ENCODE results near the gene AUTS2. TPM values are rescaled to one million over a fixed set of nuclear protein-coding genes. Genes with fewer than 3 reads are reported as not detected.

AUTS2 gene
- total and polyA plus RNA-seq, 4 donors = 4.9 to 24.4 (median 7.0) TPM

- Histone ChIP-seq H3K4me3 (ENCODE audit: low read depth in 1 of 3, low read length in 3 of 3) (no peak overlapping the region), H3K27me3 (ENCODE audit: control insufficient read depth in 4 of 4, insufficient read depth in 4 of 4, low read length in 3 of 4) (no peaks in the 10 kb centered on the region), H3K27ac (ENCODE audit: low read depth in 1 of 2, low read length in 2 of 2) (no peak overlapping the region), H3K4me1 (ENCODE audit: control insufficient read depth in 4 of 4, insufficient read depth in 4 of 4, low read length in 3 of 4) (no peaks in the 10 kb centered on the region), H3K36me3 (ENCODE audit: control insufficient read depth in 4 of 4, insufficient read depth in 3 of 4, low read depth in 1 of 4, low read length in 3 of 4) (no peaks in the 10 kb centered on the region), H3K9ac (ENCODE audit: low read depth in 1 of 2, low read length in 2 of 2) (no peak overlapping the region), H3K9me3 (ENCODE audit: control insufficient read depth in 4 of 4, low read length in 3 of 4) (no peaks in the 10 kb centered on the region)
- 18% methylated on average over 3 of the region's 3 CpGs for WGBS
- no peak for DNase-seq (ENCODE audit: low spot score)
- TF ChIP-seq RAD21 (IDR thresholded peaks at IDR 0.05) = peak; percentile 71 to 77
- TF ChIP-seq HNF4A (conservative IDR thresholded peaks at IDR 0.05) = no peak
- peak; percentile 36 for TF ChIP-seq CTCF (IDR thresholded peaks at IDR 0.05; ENCODE audit: low read depth, low read length, missing input control)
- TF ChIP-seq MAX (IDR thresholded peaks at IDR 0.05) = peak; percentile 32
- no peak for TF ChIP-seq FOXA1 (IDR thresholded peaks at IDR 0.05)
- no peak for TF ChIP-seq ATF3 (IDR thresholded peaks at IDR 0.05)
- TF ChIP-seq RXRA (IDR thresholded peaks at IDR 0.05) = no peak
- TF ChIP-seq HNF4G (IDR thresholded peaks at IDR 0.05) = no peak
- TF ChIP-seq JUND (IDR thresholded peaks at IDR 0.05) = no peak
- TF ChIP-seq EGR1 (IDR thresholded peaks at IDR 0.05; ENCODE audit: low read depth in 2 of 2) = no peak
- no peak for TF ChIP-seq REST (IDR thresholded peaks at IDR 0.05)
Measured at GRCh38 chr7:70042533-70042932, 444.3 kb downstream of the AUTS2 start.

GRCh38 chr7:70043015-70043538, 444.8 kb downstream of the AUTS2 start:
- no peak for DNase-seq (ENCODE audit: low spot score)
- 58% methylated on average over 3 of the region's 3 CpGs for WGBS

More at GRCh38 chr7:70043015-70043538, 444.8 kb downstream of the AUTS2 start:
- no peak overlapping the region for H3K9ac ChIP-seq (ENCODE audit: low read depth in 1 of 2, low read length in 2 of 2)
- no peaks in the 10 kb centered on the region for H3K4me1 ChIP-seq (ENCODE audit: control insufficient read depth in 4 of 4, insufficient read depth in 4 of 4, low read length in 3 of 4)
- no peak overlapping the region for H3K27ac ChIP-seq (ENCODE audit: low read depth in 1 of 2, low read length in 2 of 2)
- no peaks in the 10 kb centered on the region for H3K27me3 ChIP-seq (ENCODE audit: control insufficient read depth in 4 of 4, insufficient read depth in 4 of 4, low read length in 3 of 4)
- H3K36me3 ChIP-seq (ENCODE audit: control insufficient read depth in 4 of 4, insufficient read depth in 3 of 4, low read depth in 1 of 4, low read length in 3 of 4) = no peaks in the 10 kb centered on the region
- H3K4me3 ChIP-seq (ENCODE audit: low read depth in 1 of 3, low read length in 3 of 3) = no peak overlapping the region
- H3K9me3 ChIP-seq (ENCODE audit: control insufficient read depth in 4 of 4, low read length in 3 of 4) = no peaks in the 10 kb centered on the region
- TF ChIP-seq ZBTB33 (IDR thresholded peaks at IDR 0.05) (no peak), FOXA2 (IDR thresholded peaks at IDR 0.05) (no peak)
